HepG2 (cell line): Measurements from ENCODE around the gene RRAS. TPM values are rescaled to one million over a fixed set of nuclear protein-coding genes. Genes with fewer than 3 reads are reported as not detected.
A peak's percentile ranks its signal among the peaks of the same experiment; 100 is the strongest.

Experiments
- AHR ChIP-seq: IDR thresholded peaks from 2 replicates; pipeline ENCODE4 v1.6.1; 2018; ENCODE audit warnings: missing genetic modification reagents, missing compliant biosample characterization
- CBFB ChIP-seq: sonication (generic); formaldehyde crosslinking; IDR thresholded peaks from 2 replicates; pipeline ENCODE4 v1.4.0; 2020; ENCODE audit warnings: missing genetic modification reagents
- GABPB1 ChIP-seq: IDR thresholded peaks from 2 replicates; pipeline ENCODE4 v1.6.1; 2016; ENCODE audit warnings: mild to moderate bottlenecking, missing genetic modification reagents, moderate library complexity, missing compliant biosample characterization
- HNRNPK ChIP-seq: fragments of 200-400 bp; formaldehyde crosslinking; IDR thresholded peaks from 2 replicates; pipeline ENCODE4 v1.6.1; 2018; ENCODE audit warnings: low read length, low read depth, moderate library complexity, mild to moderate bottlenecking; ENCODE audit not compliant: poor library complexity, severe bottlenecking
- KLF11 ChIP-seq: IDR thresholded peaks from 2 replicates; pipeline ENCODE4 v1.6.1; 2016; ENCODE audit warnings: missing compliant biosample characterization
- KLF9 ChIP-seq: IDR thresholded peaks from 2 replicates; pipeline ENCODE4 v1.6.1; 2016; ENCODE audit warnings: low read depth
- MTF2 ChIP-seq: sonication (generic); formaldehyde crosslinking; IDR thresholded peaks from 2 replicates; pipeline ENCODE4 v1.5.0; 2020; ENCODE audit warnings: missing genetic modification reagents, borderline replicate concordance
- RAD21 ChIP-seq: fragments of 450-650 bp; formaldehyde crosslinking; IDR thresholded peaks from 2 replicates; pipeline ENCODE4 v1.5.0; 2020; ENCODE audit warnings: mild to moderate bottlenecking
- RFXAP ChIP-seq: sonication (generic); formaldehyde crosslinking; IDR thresholded peaks from 2 replicates; pipeline ENCODE4 v1.4.0; 2020; ENCODE audit warnings: missing genetic modification reagents, borderline replicate concordance
- SIN3A ChIP-seq: IDR thresholded peaks from 2 replicates; pipeline ENCODE4 v1.6.1; 2011; ENCODE audit warnings: low read depth, mild to moderate bottlenecking, control low read depth, low read length, borderline replicate concordance
- SIN3B ChIP-seq: fragments of 150-350 bp; IDR thresholded peaks from 2 replicates; pipeline ENCODE4 v1.6.1; 2014; ENCODE audit warnings: low read length
- SP5 ChIP-seq: IDR thresholded peaks from 2 replicates; pipeline ENCODE4 v1.6.1; 2016; ENCODE audit warnings: low read depth, borderline replicate concordance
- TCF7 ChIP-seq: sonication (generic); IDR thresholded peaks from 2 replicates; pipeline ENCODE4 v1.6.1; 2016; ENCODE audit warnings: antibody characterized with exemption, low read depth
- YEATS2 ChIP-seq: sonication (generic); formaldehyde crosslinking; IDR thresholded peaks from 2 replicates; pipeline ENCODE4 v1.4.0; 2020; ENCODE audit warnings: missing genetic modification reagents, borderline replicate concordance
- YY1 ChIP-seq: IDR thresholded peaks from 2 replicates; pipeline ENCODE4 v1.6.1; 2011; ENCODE audit warnings: low read length, low read depth, moderate library complexity, mild to moderate bottlenecking; ENCODE audit not compliant: insufficient read depth, insufficient replicate concordance
- ZC3H13 ChIP-seq: sonication (generic); formaldehyde crosslinking; IDR thresholded peaks from 2 replicates; pipeline ENCODE4 v1.8.1; 2023; ENCODE audit warnings: mild to moderate bottlenecking, missing genetic modification reagents, moderate library complexity
- ZFP82 ChIP-seq: sonication (generic); formaldehyde crosslinking; IDR thresholded peaks from 2 replicates; pipeline ENCODE4 v1.5.1; 2020; ENCODE audit warnings: mild to moderate bottlenecking, missing genetic modification reagents, borderline replicate concordance
- ZFP90 ChIP-seq: sonication (generic); formaldehyde crosslinking; IDR thresholded peaks from 2 replicates; pipeline ENCODE4 v1.8.0; 2022; ENCODE audit warnings: missing genetic modification reagents, mild to moderate bottlenecking, inconsistent platforms, borderline replicate concordance
- ZFX ChIP-seq: sonication (generic); formaldehyde crosslinking; IDR thresholded peaks from 2 replicates; pipeline ENCODE4 v1.4.0; 2020; ENCODE audit warnings: mild to moderate bottlenecking, low read depth, missing genetic modification reagents, moderate library complexity
- ZNF556 ChIP-seq: sonication (generic); formaldehyde crosslinking; IDR thresholded peaks from 2 replicates; pipeline ENCODE4 v1.4.0; 2020; ENCODE audit warnings: mild to moderate bottlenecking, missing genetic modification reagents, borderline replicate concordance
- ZNF619 ChIP-seq: sonication (generic); formaldehyde crosslinking; IDR thresholded peaks from 2 replicates; pipeline ENCODE4 v1.4.0; 2020; ENCODE audit warnings: mild to moderate bottlenecking, missing genetic modification reagents
- ZNF766 ChIP-seq: sonication (generic); formaldehyde crosslinking; IDR thresholded peaks from 2 replicates; pipeline ENCODE4 v1.5.0; 2020; ENCODE audit warnings: missing genetic modification reagents, borderline replicate concordance
- ZSCAN29 ChIP-seq: sonication (generic); formaldehyde crosslinking; conservative IDR thresholded peaks from 2 replicates; pipeline ENCODE4 v1.4.0; 2020; ENCODE audit warnings: mild to moderate bottlenecking, missing genetic modification reagents
- polyA plus RNA-seq, 8 experiments: library from polyadenylated mRNA; depleted of rRNA in 3 of 8; stranded (reverse) in 7 of 8; unstranded in 1 of 8; fragments of >200 nt; fragmentation: Illumina TruSeq in 4 of 8; extraction: Trizol in 4 of 8; gene quantifications; 2 replicates each; pipeline versions ENCODE4 v1.2.1 to v1.2.3, GENCODE V29; 2011 to 2016; ENCODE audit warnings: low read depth in 4 of 8, missing spikeins in 1 of 8, mixed read lengths in 1 of 8; ENCODE audit not compliant: insufficient read depth in 1 of 8
- total RNA-seq, 5 experiments: library from RNA; depleted of rRNA; stranded (reverse); fragments of >200 nt; fragmentation: Illumina TruSeq; extraction: Trizol; gene quantifications; 2 replicates each; pipeline ENCODE4 v1.2.3, GENCODE V29; 2016; ENCODE audit warnings: low read depth in 1 of 5
- TF ChIP-seq, protein P1 (sequence below): sonication (generic); formaldehyde crosslinking; IDR thresholded peaks from 2 replicates; pipeline ENCODE4 v1.8.1; 2023; ENCODE audit warnings: mild to moderate bottlenecking, missing genetic modification reagents
- TF ChIP-seq, protein P2 (sequence below): sonication (generic); IDR thresholded peaks from 2 replicates; pipeline ENCODE4 v1.6.1; 2016; ENCODE audit warnings: low read depth, borderline replicate concordance
- TF ChIP-seq, protein P3 (sequence below): sonication (generic); formaldehyde crosslinking; IDR thresholded peaks from 2 replicates; pipeline ENCODE4 v1.8.0; 2022; ENCODE audit warnings: mild to moderate bottlenecking, missing genetic modification reagents, moderate library complexity
- TF ChIP-seq, protein P4 (sequence below): sonication (generic); formaldehyde crosslinking; IDR thresholded peaks from 2 replicates; pipeline ENCODE4 v1.5.1; 2020; ENCODE audit warnings: missing genetic modification reagents, mild to moderate bottlenecking, borderline replicate concordance

Gene RRAS
- total and polyA plus RNA-seq, 2 of the 13 experiments (the other 11 are each of a cell fraction or from before 2014, with no cell fraction given), result 1.5 to 12.0 TPM

DNA sequence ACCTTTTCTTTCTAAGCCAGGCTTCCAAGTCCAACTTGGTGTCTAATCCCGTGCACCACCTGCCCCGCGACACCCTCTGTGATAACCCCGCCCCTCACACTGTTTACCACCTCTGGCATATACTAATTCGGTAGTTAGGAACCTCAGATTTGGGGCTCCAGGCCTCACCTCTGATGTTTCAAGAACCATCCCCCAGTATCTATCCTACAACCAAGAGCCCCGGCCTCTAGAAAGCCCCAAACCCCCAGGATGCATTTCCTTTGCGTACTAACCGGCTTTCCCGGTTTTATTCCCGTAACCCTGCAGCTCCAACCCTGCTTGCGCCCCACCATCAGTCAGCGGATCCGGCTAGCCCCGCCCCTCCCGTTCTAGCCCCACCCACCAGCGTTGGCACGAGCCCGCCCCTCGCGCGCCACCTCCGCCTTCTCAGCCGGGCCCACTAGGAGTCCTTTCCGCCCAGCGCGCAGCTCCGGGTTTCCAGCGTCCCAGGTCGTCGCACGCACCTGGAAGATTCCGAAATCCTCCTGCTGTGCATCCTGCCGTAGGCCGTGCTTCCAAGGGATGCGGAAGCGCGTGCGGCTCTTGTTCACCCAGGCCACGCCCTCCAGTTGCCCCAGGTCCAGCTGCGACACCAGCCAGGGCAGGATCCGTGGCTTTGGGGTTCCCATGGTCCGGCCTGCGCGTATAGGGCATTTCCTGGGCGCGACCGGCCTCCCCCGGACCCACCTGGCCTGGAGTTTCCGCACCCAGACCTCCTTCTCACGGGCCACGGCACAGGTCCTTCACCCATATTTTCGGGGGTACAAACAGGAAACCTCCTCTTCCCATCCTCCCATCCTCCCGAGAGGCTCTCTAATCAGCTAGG is 24.5 kb upstream of the RRAS start (continued):
- TF ChIP-seq, protein P1, sequence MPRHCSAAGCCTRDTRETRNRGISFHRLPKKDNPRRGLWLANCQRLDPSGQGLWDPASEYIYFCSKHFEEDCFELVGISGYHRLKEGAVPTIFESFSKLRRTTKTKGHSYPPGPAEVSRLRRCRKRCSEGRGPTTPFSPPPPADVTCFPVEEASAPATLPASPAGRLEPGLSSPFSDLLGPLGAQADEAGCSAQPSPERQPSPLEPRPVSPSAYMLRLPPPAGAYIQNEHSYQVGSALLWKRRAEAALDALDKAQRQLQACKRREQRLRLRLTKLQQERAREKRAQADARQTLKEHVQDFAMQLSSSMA, result peak; percentile 41; the same call in 1 of the 2 replicates
- no peak for TF ChIP-seq YY1
- peak; percentile 55; the same call in 1 of the 2 replicates for TF ChIP-seq YEATS2 (CRISPR knock-in tag)
- TF ChIP-seq, protein P2, sequence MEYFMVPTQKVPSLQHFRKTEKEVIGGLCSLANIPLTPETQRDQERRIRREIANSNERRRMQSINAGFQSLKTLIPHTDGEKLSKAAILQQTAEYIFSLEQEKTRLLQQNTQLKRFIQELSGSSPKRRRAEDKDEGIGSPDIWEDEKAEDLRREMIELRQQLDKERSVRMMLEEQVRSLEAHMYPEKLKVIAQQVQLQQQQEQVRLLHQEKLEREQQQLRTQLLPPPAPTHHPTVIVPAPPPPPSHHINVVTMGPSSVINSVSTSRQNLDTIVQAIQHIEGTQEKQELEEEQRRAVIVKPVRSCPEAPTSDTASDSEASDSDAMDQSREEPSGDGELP, result peak; percentile 29; the same call in 1 of the 2 replicates
- peak; percentile 51; the same call in 1 of the 2 replicates for TF ChIP-seq SP5 (CRISPR knock-in tag)
- no peak for TF ChIP-seq ZFP90 (CRISPR knock-in tag)
- TF ChIP-seq CBFB (CRISPR knock-in tag), result 0 out of 2 replicates have a peak, but pooled peaks have one; percentile 38
- peak; percentile 6; the same call in 1 of the 2 replicates for TF ChIP-seq ZSCAN29 (CRISPR knock-in tag)
- TF ChIP-seq SIN3A, result peak; percentile 55; the same call in 1 of the 2 replicates
- 0 out of 2 replicates have a peak, but pooled peaks have one; percentile 54 for TF ChIP-seq MTF2
- peak; percentile 47; the same call in 1 of the 2 replicates for TF ChIP-seq ZNF619
- TF ChIP-seq KLF11 (CRISPR knock-in tag), result no peak
- peak; percentile 36 for TF ChIP-seq HNRNPK
- peak; percentile 77 for TF ChIP-seq GABPB1
- TF ChIP-seq, protein P3, sequence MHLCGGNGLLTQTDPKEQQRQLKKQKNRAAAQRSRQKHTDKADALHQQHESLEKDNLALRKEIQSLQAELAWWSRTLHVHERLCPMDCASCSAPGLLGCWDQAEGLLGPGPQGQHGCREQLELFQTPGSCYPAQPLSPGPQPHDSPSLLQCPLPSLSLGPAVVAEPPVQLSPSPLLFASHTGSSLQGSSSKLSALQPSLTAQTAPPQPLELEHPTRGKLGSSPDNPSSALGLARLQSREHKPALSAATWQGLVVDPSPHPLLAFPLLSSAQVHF (CRISPR knock-in tag), result peak; percentile 57; the same call in 1 of the 2 replicates
- TF ChIP-seq ZFX (CRISPR knock-in tag), result peak; percentile 88
- TF ChIP-seq, protein P4, sequence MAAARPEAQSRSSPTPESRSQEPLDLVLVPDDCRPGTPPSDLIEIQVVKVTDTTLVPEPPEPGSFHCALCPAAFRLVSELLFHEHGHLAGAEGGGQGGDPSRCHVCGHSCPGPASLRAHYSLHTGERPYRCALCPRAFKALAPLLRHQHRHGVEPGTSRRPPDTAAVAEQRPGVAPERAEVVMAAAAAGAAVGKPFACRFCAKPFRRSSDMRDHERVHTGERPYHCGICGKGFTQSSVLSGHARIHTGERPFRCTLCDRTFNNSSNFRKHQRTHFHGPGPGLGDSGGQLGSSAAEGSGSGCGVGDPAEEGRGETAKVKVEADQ (CRISPR knock-in tag), result peak; percentile 41; the same call in 1 of the 2 replicates
- no peak for TF ChIP-seq ZFP82 (CRISPR knock-in tag)
- peak; percentile 55; the same call in 1 of the 2 replicates for TF ChIP-seq RFXAP (CRISPR knock-in tag)
- TF ChIP-seq SIN3B, result no peak
- no peak for TF ChIP-seq ZNF766 (CRISPR knock-in tag)
- no peak for TF ChIP-seq TCF7
- TF ChIP-seq AHR, result peak; percentile 74; the same call in 1 of the 2 replicates
- peak; percentile 48; the same call in 1 of the 2 replicates for TF ChIP-seq KLF9
- TF ChIP-seq ZC3H13 (CRISPR knock-in tag), result peak; percentile 68
- TF ChIP-seq ZNF556, result 0 out of 2 replicates have a peak, but pooled peaks have one; percentile 18
- peak; percentile 26; the same call in 1 of the 2 replicates for TF ChIP-seq RAD21 (CRISPR knock-in tag)
